ENCODE results near the gene MACROD2.

MACROD2 gene

GRCh38 chr20:15639839-15640238 lies 1644.5 kb downstream of the MACROD2 start:
- DNase-seq (ENCODE audit: low read depth, low spot score), result no peak
- H3K4me3 ChIP-seq (ENCODE audit: low read depth, low read length), result no peak overlapping the region
- CTCF ChIA-PET, result no interaction called here
- TF ChIP-seq CTCF (IDR thresholded peaks at IDR 0.05; ENCODE audit: insufficient read depth, low read length, missing control alignments), result no peak
- POLR2A ChIA-PET, result no interaction called here

- no peak overlapping the region for H3K4me3 ChIP-seq (ENCODE audit: low read depth, low read length)
- DNase-seq (ENCODE audit: low read depth, low spot score), result no peak
- ChIA-PET CTCF (interaction anchor here (1.3 kb wide), 1 partner anchor 12 kb away, joined by 7 read pairs; no protein-coding TSS in a partner anchor), POLR2A (interaction anchor here (1.9 kb wide), 1 partner anchor 14 kb away, joined by 4 read pairs; no protein-coding TSS in a partner anchor)
- TF ChIP-seq CTCF (IDR thresholded peaks at IDR 0.05; ENCODE audit: insufficient read depth, low read length, missing control alignments), result no peak
These were observed 1646.8 kb downstream of the MACROD2 start for GRCh38 chr20:15642109-15642508.

- H3K4me3 ChIP-seq (ENCODE audit: low read depth, low read length), result no peak overlapping the region
- DNase-seq (ENCODE audit: low read depth, low spot score), result peak; percentile 42
- ChIA-PET CTCF (interaction anchor here (4.1 kb wide), 1 partner anchor 12 kb away, joined by 60 read pairs; no protein-coding TSS in a partner anchor), POLR2A (interaction anchor here (1.9 kb wide), 1 partner anchor 13 kb away, joined by 4 read pairs; no protein-coding TSS in a partner anchor)
- TF ChIP-seq CTCF (IDR thresholded peaks at IDR 0.05; ENCODE audit: insufficient read depth, low read length, missing control alignments), result no peak
These were observed 1647.4 kb downstream of the MACROD2 start for GRCh38 chr20:15642676-15643075.

GRCh38 chr20:15643713-15644112 lies 1648.4 kb downstream of the MACROD2 start:
- DNase-seq (ENCODE audit: low read depth, low spot score), result no peak
- CTCF ChIA-PET, result interaction anchor here (1.0 to 4.1 kb wide), 4 partner anchors 11 to 390 kb away, joined by 3 to 60 read pairs (median 4); no protein-coding TSS in a partner anchor
- peak; percentile 29 for TF ChIP-seq CTCF (IDR thresholded peaks at IDR 0.05; ENCODE audit: insufficient read depth, low read length, missing control alignments)
- POLR2A ChIA-PET, result no interaction called here
- H3K4me3 ChIP-seq (ENCODE audit: low read depth, low read length), result no peak overlapping the region

GRCh38 chr20:15645816-15646215 lies 1650.5 kb downstream of the MACROD2 start:
- no peak for DNase-seq (ENCODE audit: low read depth, low spot score)
- TF ChIP-seq CTCF (IDR thresholded peaks at IDR 0.05; ENCODE audit: insufficient read depth, low read length, missing control alignments), result no peak
- ChIA-PET POLR2A (no interaction called here), CTCF (interaction anchor here (4.1 kb wide), 1 partner anchor 9 kb away, joined by 60 read pairs; no protein-coding TSS in a partner anchor)
- H3K4me3 ChIP-seq (ENCODE audit: low read depth, low read length), result no peak overlapping the region

- ChIA-PET POLR2A (no interaction called here), CTCF (interaction anchor here (0.7 to 6.7 kb wide), 9 partner anchors 9 to 85 kb away, joined by 3 to 60 read pairs (median 7); no protein-coding TSS in a partner anchor)
These were observed 1658.3 kb downstream of the MACROD2 start for GRCh38 chr20:15653396-15654207.

More at GRCh38 chr20:15653396-15654207, 1658.3 kb downstream of the MACROD2 start:
- no peak for DNase-seq (ENCODE audit: low read depth, low spot score)
- no peak overlapping the region for H3K4me3 ChIP-seq (ENCODE audit: low read depth, low read length)
- no peak for TF ChIP-seq CTCF (IDR thresholded peaks at IDR 0.05; ENCODE audit: insufficient read depth, low read length, missing control alignments)
